ENCODE data around the gene TRAM2. TPM values are rescaled to one million over a fixed set of nuclear protein-coding genes. Genes with fewer than 3 reads are reported as not detected.

Gene TRAM2
- total RNA-seq, 1 experiment from 2014 or later = 9.9 TPM

GRCh38 chr6:52494298-52495072, 82.4 kb downstream of the TRAM2 start:
- H3K36me3 Mint-ChIP-seq (ENCODE audit: insufficient read depth, unreplicated experiment) = peaks cover 31% of the 10 kb centered on the region
- no TSS peak for BruUV-seq (replicated peaks)
- no peaks in the 10 kb centered on the region for H3K9me3 Mint-ChIP-seq (ENCODE audit: unreplicated experiment)
- H3K27ac Mint-ChIP-seq (ENCODE audit: low read depth, unreplicated experiment) = no peak overlapping the region
- H3K4me3 Mint-ChIP-seq (ENCODE audit: unreplicated experiment) = no peak overlapping the region
- TF ChIP-seq CTCF (IDR thresholded peaks at IDR 0.05; ENCODE audit: unreplicated experiment) = no peak
- POLR2A ChIA-PET = no interaction called here
- no peak for DNase-seq (ENCODE audit: unreplicated experiment)
- no peaks in the 10 kb centered on the region for H3K27me3 Mint-ChIP-seq (ENCODE audit: insufficient read depth, unreplicated experiment)
- no peaks in the 10 kb centered on the region for H3K4me1 Mint-ChIP-seq (ENCODE audit: insufficient read depth, unreplicated experiment)
- CTCF ChIA-PET = interaction anchor here (0.7 kb wide), 1 partner anchor 73 kb away, joined by 3 read pairs; no protein-coding TSS in a partner anchor
- intact Hi-C loops (cut with micrococcal nuclease) = no loop called here

GRCh38 chr6:52493669-52494068, 83.2 kb downstream of the TRAM2 start:
- no peak for TF ChIP-seq CTCF (IDR thresholded peaks at IDR 0.05; ENCODE audit: unreplicated experiment)
- Mint-ChIP-seq H3K27me3 (ENCODE audit: insufficient read depth, unreplicated experiment) (no peaks in the 10 kb centered on the region), H3K36me3 (ENCODE audit: insufficient read depth, unreplicated experiment) (peaks cover 31% of the 10 kb centered on the region), H3K4me1 (ENCODE audit: insufficient read depth, unreplicated experiment) (no peaks in the 10 kb centered on the region), H3K9me3 (ENCODE audit: unreplicated experiment) (no peaks in the 10 kb centered on the region), H3K27ac (ENCODE audit: low read depth, unreplicated experiment) (no peak overlapping the region), H3K4me3 (ENCODE audit: unreplicated experiment) (no peak overlapping the region)
- intact Hi-C loops (cut with micrococcal nuclease) = no loop called here
- BruUV-seq (replicated peaks) = no TSS peak
- POLR2A ChIA-PET = no interaction called here
- CTCF ChIA-PET = interaction anchor here (0.7 kb wide), 1 partner anchor 73 kb away, joined by 3 read pairs; no protein-coding TSS in a partner anchor
- DNase-seq (ENCODE audit: unreplicated experiment) = no peak

GRCh38 chr6:52491203-52492069, 85.4 kb downstream of the TRAM2 start:
- H3K27ac Mint-ChIP-seq (ENCODE audit: low read depth, unreplicated experiment) = no peak overlapping the region
- peaks cover 26% of the 10 kb centered on the region for H3K36me3 Mint-ChIP-seq (ENCODE audit: insufficient read depth, unreplicated experiment)
- CTCF ChIA-PET = interaction anchor here (0.7 kb wide), 1 partner anchor 161 kb away, joined by 4 read pairs; no protein-coding TSS in a partner anchor
- TF ChIP-seq CTCF (IDR thresholded peaks at IDR 0.05; ENCODE audit: unreplicated experiment) = no peak
- H3K27me3 Mint-ChIP-seq (ENCODE audit: insufficient read depth, unreplicated experiment) = no peaks in the 10 kb centered on the region
- DNase-seq (ENCODE audit: unreplicated experiment) = no peak
- no peaks in the 10 kb centered on the region for H3K9me3 Mint-ChIP-seq (ENCODE audit: unreplicated experiment)
- intact Hi-C loops (cut with micrococcal nuclease) = no loop called here
- H3K4me3 Mint-ChIP-seq (ENCODE audit: unreplicated experiment) = no peak overlapping the region
- BruUV-seq (replicated peaks) = no TSS peak
- POLR2A ChIA-PET = interaction anchor here (1.3 kb wide), 1 partner anchor 72 kb away, joined by 4 read pairs; no protein-coding TSS in a partner anchor
- H3K4me1 Mint-ChIP-seq (ENCODE audit: insufficient read depth, unreplicated experiment) = no peaks in the 10 kb centered on the region

GRCh38 chr6:52489881-52490280, 87.0 kb downstream of the TRAM2 start:
- Mint-ChIP-seq H3K27me3 (ENCODE audit: insufficient read depth, unreplicated experiment) (no peaks in the 10 kb centered on the region), H3K4me1 (ENCODE audit: insufficient read depth, unreplicated experiment) (no peaks in the 10 kb centered on the region), H3K9me3 (ENCODE audit: unreplicated experiment) (no peaks in the 10 kb centered on the region), H3K27ac (ENCODE audit: low read depth, unreplicated experiment) (no peak overlapping the region), H3K36me3 (ENCODE audit: insufficient read depth, unreplicated experiment) (peaks cover 18% of the 10 kb centered on the region), H3K4me3 (ENCODE audit: unreplicated experiment) (no peak overlapping the region)
- ChIA-PET CTCF (interaction anchor here (0.6 to 1.2 kb wide), 3 partner anchors 10 to 16 kb away, joined by 3 to 5 read pairs (median 3); no protein-coding TSS in a partner anchor), POLR2A (no interaction called here)
- DNase-seq (ENCODE audit: unreplicated experiment) = no peak
- intact Hi-C loops (cut with micrococcal nuclease) = no loop called here
- no TSS peak for BruUV-seq (replicated peaks)
- no peak for TF ChIP-seq CTCF (IDR thresholded peaks at IDR 0.05; ENCODE audit: unreplicated experiment)
